ENCODE results near the gene ZSWIM8.

Gene ZSWIM8

GRCh38 chr10:73772281-73773151, 12.9 kb upstream of the ZSWIM8 start:
- Histone ChIP-seq H3K9me3 (replicated peaks; ENCODE audit: insufficient read depth, low read length) (no peaks in the 10 kb centered on the region), H3K9ac (ENCODE audit: low read length) (peak overlapping the region; percentile 73), H3K27me3 (replicated peaks; ENCODE audit: insufficient read depth, low read length) (no peaks in the 10 kb centered on the region), H3K36me3 (replicated peaks; ENCODE audit: insufficient read depth, low read length) (no peaks in the 10 kb centered on the region), H3K4me2 (ENCODE audit: low read depth, low read length) (peak overlapping the region; percentile 84), H4K20me1 (ENCODE audit: insufficient read depth, low read length) (no peaks in the 10 kb centered on the region), H3K4me3 (ENCODE audit: low read length) (peak overlapping the region; percentile 88), H3K4me1 (ENCODE audit: low read length) (peaks cover 13% of the 10 kb centered on the region), H3K79me2 (ENCODE audit: low read length) (peaks cover 32% of the 10 kb centered on the region), H3K27ac (ENCODE audit: low read length) (peak overlapping the region; percentile 69; the same call in 1 of the 2 replicates), H3F3A (ENCODE audit: insufficient read depth, low read length) (peaks cover 20% of the 10 kb centered on the region), H3K9me2 (replicated peaks; ENCODE audit: insufficient read depth, low read length) (no peaks in the 10 kb centered on the region), H2AFZ (ENCODE audit: low read length) (peak overlapping the region; percentile 85)
- peak; percentile 75 for DNase-seq
- TF ChIP-seq CTCF (IDR thresholded peaks at IDR 0.05; ENCODE audit: low read length): no peak; the same call in 1 of the 2 replicates
- TF ChIP-seq EZH2phosphoT487 (IDR thresholded peaks at IDR 0.05; ENCODE audit: low read length): no peak
- no peak for TF ChIP-seq EZH2 (optimal IDR thresholded peaks at IDR 0.05; ENCODE audit: low read depth, low read length)

GRCh38 chr10:73773152-73773879, 12.1 kb upstream of the ZSWIM8 start:
- Histone ChIP-seq H3K79me2 (ENCODE audit: low read length) (peaks cover 32% of the 10 kb centered on the region), H3K9me2 (replicated peaks; ENCODE audit: insufficient read depth, low read length) (no peaks in the 10 kb centered on the region), H3K27ac (ENCODE audit: low read length) (peak overlapping the region; percentile 69; the same call in 1 of the 2 replicates), H3K4me2 (ENCODE audit: low read depth, low read length) (peak overlapping the region; percentile 84), H3F3A (ENCODE audit: insufficient read depth, low read length) (peaks cover 20% of the 10 kb centered on the region), H2AFZ (ENCODE audit: low read length) (peak overlapping the region; percentile 85), H3K27me3 (replicated peaks; ENCODE audit: insufficient read depth, low read length) (no peaks in the 10 kb centered on the region), H3K9me3 (replicated peaks; ENCODE audit: insufficient read depth, low read length) (no peaks in the 10 kb centered on the region), H3K36me3 (replicated peaks; ENCODE audit: insufficient read depth, low read length) (no peaks in the 10 kb centered on the region), H4K20me1 (ENCODE audit: insufficient read depth, low read length) (no peaks in the 10 kb centered on the region), H3K4me3 (ENCODE audit: low read length) (peak overlapping the region; percentile 88), H3K9ac (ENCODE audit: low read length) (peak overlapping the region; percentile 73; the same call in 1 of the 2 replicates), H3K4me1 (ENCODE audit: low read length) (peaks cover 13% of the 10 kb centered on the region)
- no peak for TF ChIP-seq CTCF (IDR thresholded peaks at IDR 0.05; ENCODE audit: low read length)
- DNase-seq: no peak

GRCh38 chr10:73774637-73775036, 10.8 kb upstream of the ZSWIM8 start:
- peak overlapping the region; percentile 19; the same call in 1 of the 2 replicates for H3K9ac ChIP-seq (ENCODE audit: low read length)
- H2AFZ ChIP-seq (ENCODE audit: low read length): no peak overlapping the region
- no peaks in the 10 kb centered on the region for H3K9me3 ChIP-seq (replicated peaks; ENCODE audit: insufficient read depth, low read length)
- no peaks in the 10 kb centered on the region for H3K27me3 ChIP-seq (replicated peaks; ENCODE audit: insufficient read depth, low read length)
- peak overlapping the region; percentile 35 for H3K4me3 ChIP-seq (ENCODE audit: low read length)
- no peaks in the 10 kb centered on the region for H3K9me2 ChIP-seq (replicated peaks; ENCODE audit: insufficient read depth, low read length)
- H3K79me2 ChIP-seq (ENCODE audit: low read length): peaks cover 38% of the 10 kb centered on the region
- no peaks in the 10 kb centered on the region for H3K36me3 ChIP-seq (replicated peaks; ENCODE audit: insufficient read depth, low read length)
- DNase-seq: peak; percentile 31
- no peaks in the 10 kb centered on the region for H4K20me1 ChIP-seq (ENCODE audit: insufficient read depth, low read length)
- TF ChIP-seq EZH2phosphoT487 (IDR thresholded peaks at IDR 0.05; ENCODE audit: low read length): no peak
- no peak; the same call in 1 of the 2 replicates for TF ChIP-seq CTCF (IDR thresholded peaks at IDR 0.05; ENCODE audit: low read length)
- no peak for TF ChIP-seq EZH2 (optimal IDR thresholded peaks at IDR 0.05; ENCODE audit: low read depth, low read length)
- peak overlapping the region; percentile 84 for H3K4me2 ChIP-seq (ENCODE audit: low read depth, low read length)
- peaks cover 13% of the 10 kb centered on the region for H3K4me1 ChIP-seq (ENCODE audit: low read length)
- H3K27ac ChIP-seq (ENCODE audit: low read length): no peak overlapping the region
- H3F3A ChIP-seq (ENCODE audit: insufficient read depth, low read length): peaks cover 20% of the 10 kb centered on the region

Measured in MM.1S (cell line).